ENCODE results near the gene STPG1.

The STPG1 gene

DNA sequence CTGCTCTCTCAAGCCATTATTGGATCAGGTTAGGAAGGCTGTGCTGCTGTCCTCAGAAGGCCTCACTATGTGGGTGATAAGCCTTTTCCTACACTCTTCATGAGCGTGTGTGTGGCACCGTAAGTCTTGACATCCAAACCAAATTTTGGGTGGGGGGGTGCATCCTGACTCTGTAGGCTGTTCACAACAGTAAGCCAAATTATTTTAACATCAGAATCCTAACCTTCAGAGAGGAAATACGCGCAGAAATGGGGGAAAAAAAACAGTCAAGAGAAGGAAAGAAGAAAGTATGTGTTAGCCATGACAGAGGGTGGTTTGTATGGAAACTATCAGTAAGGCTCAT is 21.0 kb downstream of the STPG1 start:
- no peak for DNase-seq

DNA sequence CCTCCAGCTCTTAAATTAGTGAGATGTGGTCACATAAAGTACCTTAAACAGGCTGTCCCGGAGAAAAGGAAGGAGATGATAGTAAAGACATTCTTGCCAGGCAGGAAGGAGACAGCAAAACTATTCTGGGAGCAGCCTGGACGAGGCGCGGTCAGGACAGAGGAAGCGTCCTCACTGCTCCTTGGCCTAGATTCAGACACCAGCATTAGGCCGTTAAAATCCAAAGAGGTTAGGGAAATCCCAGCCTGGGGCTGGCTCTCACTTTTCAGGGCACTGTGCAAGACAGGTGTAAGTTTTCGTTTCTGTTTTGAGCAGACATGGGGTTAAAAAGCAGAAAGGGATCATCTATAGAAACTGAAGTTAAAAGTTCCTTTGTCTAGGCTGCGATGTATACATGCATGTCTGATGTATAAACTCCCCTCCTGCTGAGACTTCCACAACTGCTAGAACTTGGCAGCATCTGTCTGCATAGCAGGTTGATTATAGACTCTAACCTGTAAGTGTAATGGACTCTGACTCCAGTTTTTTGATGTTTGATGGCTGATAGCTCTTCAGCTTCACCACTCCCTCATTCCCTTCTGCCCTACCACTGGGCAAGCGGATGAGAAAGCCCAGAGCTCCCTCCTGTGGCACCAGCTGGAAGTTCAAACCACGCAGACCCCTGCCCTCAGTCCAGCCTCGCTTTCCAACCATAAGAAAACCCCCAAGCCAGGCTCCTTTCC is 21.5 kb downstream of the STPG1 start:
- peak; percentile 62 for DNase-seq

DNA sequence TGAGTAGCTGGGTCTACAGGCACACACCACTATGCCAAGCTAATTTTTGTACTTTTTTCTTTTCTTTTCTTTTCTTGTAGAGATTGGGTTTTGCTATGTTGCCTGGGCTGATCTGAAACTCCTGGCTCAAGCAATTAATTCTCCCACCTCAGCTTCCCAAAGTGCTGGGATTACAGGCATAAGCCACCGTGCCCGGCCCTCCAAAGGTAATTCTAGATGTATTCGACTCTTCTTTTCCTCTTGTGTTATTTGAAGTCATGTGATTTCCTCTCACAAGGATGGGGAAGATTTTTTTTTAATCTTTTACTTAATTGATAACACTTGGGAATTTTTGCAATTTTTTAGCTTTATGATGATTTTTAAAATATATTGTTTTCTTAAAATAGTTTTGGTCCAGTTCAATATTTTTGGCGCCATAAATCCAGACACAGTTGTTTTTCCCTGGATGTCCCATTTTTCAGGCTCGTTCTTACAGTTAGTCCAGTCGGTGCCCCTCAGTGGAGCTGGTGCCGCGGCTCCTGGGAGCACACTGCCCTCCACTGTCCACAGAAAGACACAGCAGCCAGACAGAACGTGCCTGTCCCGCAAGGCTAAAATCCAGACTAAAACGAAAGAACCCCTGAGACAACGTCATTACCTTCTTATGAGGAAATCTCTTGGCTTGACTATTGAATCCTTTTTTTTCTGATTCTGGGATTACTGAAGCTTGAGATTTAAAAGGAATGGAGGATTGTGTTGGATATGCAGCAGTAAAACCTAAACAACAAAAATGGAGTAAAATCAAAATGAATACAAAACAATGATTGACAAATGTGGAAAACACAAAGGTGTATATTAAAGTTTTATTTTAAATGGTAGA is 22.4 kb downstream of the STPG1 start:
- peak; percentile 58 for DNase-seq

DNA sequence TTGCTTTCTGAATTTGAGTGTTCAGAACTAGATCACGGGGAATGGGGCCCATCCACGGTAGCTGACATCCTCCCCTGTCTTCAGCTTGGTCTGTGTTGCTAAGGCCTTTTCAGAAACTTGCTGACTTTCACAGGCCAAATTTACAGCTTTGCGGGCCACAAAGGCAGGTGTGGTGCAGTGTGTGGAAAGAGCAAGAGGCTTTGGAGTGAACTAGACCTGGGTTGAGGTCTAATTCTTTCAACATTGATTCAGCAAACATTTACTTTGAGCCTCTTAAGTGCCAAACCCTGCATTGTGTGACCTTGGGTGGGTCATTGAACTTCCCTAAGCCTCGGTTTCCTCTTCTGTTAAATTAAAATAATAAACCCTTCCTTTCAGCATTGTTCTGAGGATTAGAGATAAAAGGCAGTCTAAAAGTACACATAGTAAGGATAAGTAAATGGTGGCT is 24.3 kb downstream of the STPG1 start:
- DNase-seq = no peak

DNA sequence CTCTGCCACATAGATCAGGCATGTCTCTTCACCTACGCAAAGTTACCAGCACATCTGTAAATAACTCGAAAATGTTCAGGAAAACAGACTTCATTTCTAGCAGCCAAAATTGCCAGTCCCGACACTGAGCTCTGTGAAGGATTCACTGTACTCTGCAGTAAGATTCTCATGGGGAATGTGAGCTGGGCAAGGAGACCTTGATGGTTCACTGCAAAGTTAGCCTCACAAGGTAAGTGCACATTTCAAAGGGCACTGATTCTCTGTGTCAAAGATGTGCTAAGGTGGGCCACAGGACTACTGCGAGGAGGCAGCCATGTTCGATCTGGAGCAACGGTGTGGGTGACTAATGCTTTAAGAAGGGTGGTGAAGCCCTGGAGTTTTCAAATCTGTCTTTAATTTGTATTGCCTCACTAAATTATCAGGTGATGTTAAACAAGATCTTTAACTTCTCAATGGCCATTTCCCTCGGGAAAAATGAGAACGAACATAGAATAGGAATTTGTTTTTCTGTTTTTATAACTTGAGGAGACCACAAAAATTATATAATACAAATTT is 25.2 kb downstream of the STPG1 start:
- no peak for DNase-seq

DNA sequence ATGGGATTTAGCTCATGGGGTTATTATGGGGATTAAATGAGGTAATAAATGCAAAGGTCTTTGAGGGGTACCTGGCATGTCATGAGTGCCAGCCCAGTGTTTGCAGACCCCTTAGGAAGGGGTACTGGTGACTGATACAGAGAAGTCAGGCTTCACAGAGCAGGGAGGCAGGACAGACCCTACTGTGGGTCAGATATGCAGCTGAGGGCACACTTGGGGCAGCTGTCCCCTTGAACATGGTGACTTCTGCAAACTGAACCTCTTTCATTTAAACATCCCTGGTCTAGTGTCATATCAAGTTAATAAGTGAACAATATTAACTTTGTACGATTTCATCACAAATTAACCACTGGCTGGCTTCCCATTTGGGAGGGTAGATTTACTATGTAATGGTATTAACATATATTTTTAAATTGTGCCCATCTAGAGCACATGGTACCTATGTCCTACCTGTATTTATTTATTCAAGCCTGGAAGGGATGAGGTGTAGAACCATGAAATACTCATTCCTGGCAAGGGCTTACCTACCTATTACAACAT is 25.9 kb downstream of the STPG1 start:
- no peak for DNase-seq

DNA sequence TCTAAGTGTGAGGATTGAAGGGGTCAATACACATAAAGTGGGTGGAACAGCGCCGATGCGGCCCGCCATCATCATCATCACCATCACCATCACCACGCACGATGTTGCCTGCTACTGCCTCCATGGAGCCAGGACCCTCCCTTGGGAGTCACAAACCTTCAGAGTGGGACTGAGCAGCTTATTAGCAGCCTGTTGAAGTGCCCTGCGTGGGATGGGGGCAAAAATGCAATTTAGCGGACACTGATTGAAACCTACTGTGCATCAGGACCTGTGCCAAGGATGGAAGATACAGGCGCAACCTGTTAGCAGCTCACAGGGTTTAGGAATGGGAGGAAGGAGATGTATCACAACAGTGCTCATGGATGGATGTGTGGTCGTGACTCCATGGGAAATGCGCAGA is 26.7 kb downstream of the STPG1 start:
- DNase-seq = no peak

DNA sequence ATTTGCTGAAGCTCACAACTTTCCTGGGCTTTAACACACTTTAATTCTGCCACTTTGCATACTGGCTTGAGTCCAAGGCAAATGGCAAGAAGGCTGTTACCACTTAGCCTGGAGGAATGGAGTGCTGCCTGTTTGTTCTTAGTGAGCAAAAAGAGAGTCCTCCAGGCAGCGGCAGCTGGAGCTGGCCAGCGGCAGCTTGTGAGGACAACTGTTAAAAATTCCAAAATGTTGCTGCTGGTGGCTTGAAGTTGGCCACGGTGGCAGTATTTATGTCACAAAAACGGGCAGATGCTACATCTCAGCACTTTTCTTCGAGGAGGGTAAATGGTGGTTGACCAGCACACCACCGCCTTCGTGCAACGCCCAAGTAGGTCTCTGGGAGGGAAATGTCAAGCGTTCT is 27.3 kb downstream of the STPG1 start:
- no peak for DNase-seq

DNA sequence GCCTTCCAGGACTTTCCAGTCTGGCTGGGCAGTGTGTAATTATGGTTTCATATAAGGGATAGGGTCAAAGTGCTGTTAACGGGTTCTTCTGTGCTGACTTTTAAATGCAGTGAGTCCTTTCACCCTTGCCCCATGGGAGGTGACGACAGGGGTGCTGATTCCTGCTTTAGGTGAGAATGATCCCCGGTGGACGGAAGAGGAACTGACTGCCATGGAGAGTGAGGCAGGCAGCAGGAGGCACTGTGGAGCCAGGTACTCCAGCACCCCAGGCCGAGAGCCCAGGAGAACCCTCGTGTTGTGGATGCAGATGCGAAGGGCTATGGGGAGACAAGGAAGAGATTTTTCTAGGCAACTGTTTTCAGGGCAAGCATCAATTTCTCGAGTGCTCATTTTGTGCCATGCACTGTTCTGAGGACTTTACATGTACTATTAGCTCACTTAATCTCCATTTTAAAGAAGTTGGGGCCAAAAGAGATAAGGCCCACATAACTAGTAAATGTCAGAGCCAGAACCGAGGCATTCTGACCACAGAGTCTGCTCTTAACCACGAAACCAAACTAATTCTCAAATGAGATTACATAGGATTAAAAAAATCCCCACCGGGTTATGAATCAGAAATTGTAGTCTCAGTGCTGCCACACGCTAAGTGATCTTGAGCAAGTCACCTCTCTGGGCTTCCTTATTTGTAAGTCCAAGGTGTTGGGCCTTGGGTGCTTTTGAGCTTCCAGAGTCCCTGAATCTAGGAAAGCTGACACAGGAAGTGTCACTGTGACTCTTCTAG is 28.2 kb downstream of the STPG1 start:
- DNase-seq = no peak

DNA sequence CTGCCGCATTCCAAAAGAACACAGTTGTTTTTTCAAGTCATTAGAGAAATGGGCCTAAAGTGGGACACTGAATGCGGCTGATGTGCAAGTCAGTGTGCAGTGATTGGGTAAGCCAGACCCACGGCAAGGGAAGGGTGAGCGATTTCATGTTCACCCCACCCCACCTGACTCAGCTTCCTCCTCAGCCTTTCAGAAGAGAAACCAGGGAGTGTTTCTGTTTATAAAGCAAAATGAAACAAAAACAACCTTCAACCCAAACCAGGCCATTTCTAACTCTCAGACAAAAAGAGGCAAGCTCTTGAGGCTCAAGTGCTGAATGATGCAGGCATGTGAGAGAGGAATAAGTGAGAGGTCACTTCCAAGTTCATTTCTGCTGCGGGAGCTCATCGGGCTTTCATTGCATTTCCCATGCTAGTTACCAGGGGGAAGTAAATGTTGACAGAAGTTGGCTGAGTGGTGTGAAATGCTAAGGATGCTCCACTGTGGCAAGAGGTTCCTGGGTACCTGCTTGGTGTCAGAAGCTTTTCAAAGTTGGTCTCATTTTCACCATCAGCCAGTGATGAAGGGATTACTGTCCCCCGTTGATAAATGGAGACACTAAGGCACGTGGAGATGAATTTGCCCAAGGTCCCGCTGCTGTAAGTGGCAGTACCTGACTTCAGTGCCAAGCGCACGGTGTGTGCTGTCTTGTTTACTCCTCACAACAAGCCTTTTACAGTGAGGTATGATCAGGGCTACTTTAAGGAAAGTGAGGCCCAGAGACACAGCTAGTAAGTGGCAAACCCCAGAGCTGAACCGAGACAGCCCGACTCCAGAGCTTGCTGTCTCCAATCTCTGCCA is 29.1 kb downstream of the STPG1 start:
- no peak for DNase-seq

DNA sequence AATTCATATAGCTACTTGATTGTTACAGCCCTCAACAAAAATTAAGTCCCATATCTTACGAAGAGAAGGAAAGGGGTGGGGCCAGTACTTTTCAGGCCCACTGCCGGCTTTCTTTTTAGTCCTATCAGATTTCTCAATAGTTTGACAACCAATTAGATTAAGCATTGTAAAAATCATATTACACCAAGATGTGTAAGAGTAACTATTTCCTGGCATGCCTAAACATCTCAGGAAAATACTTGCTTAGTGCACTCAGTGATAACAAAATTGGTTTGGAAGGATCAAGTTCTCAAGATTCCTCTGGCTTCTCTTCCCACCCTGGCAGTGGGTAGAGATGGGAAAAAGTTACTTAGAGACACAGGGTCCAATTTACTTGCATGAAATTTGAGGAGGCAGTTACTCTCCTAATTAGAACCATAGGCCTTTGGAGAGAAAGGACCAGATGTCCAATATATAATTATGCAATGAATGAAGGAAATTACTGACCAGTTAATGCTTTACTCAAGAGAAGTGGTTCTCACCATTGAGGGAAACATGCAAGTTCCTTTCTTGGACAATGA is 30.1 kb downstream of the STPG1 start:
- no peak for DNase-seq

DNA sequence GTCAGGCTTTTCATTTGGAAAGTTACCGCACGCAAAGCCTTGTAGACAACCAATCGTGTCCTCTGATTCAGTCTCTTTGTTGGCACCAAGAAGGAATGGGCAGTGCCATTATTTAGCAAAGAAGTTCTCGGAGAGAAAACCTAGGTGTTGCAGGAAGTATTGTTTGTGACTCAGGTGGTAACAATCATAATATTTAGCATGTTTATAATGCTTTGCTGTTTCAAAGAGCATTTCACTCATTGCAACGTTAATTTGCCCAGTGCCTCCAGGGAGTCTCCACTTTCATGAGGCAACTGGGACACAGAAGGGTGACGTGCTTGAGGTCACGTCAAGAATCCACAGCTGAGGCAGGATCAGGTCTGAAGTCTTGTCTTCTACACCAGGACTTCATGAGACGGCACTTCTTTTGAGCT is 31.4 kb downstream of the STPG1 start:
- DNase-seq = no peak

DNA sequence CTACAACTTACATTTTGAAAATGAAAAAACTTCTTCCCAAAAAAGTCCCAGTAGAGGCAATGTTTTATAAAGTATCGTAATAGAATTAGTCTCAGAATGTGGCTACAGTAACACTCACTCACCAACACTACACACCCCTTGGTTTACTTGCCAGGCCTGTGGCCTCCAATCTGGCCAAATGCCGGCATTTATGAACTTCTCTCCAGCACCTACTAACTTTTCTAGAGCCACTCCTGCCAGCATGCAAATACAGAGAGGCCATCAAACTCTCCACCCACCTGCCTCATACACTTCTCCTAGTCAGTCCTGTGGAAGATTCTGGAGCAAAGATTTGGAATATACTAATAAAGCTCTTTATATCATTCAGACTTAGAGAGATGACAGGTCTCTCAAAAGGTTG is 32.3 kb downstream of the STPG1 start:
- no peak for DNase-seq

DNA sequence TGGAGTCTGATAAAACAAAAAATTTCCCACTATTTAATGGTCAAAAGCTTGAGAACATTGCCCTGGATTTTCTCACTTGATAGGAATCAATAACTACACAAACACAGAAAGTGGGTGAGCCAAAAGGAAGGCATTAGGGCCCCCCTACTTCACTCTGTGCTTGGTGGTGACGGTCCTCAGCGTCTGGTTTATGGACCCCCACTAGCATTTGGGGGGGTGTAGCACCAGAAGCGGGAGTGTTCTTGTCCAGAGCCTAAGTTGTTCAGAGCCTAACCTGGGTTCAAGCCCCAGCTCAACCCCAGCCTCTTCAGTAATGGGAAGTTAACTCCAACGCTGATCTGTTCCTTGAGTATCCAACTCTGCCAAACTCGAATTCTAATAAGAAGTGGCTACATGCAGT is 33.1 kb downstream of the STPG1 start:
- DNase-seq = no peak

DNA sequence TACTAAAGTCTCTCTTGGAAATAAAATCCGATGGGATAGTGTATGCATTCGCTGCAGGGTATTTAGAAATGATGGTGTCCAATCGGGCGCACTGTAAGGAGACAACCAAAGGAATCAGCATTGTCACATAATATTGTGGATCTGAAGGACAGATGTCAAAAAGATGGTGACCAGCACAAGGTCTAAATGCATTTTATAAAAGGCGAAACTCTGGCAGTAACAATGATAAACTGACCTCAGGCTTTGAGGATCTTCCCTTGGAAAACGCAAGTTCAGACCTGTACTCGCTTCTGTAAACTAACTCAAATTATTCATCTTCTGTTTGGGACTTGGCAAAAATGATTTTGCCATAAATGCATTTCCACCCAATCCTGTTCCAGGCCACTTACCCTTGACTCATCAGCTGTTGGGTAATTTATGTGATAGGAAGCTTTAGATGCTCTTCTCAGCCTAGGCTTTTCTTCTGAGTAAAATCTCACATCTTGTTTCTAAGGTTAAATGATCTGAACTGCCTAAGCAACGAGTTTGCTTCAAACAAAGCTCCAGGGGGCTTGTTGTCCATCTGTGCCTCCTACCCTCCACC is 33.8 kb downstream of the STPG1 start:
- no peak for DNase-seq

DNA sequence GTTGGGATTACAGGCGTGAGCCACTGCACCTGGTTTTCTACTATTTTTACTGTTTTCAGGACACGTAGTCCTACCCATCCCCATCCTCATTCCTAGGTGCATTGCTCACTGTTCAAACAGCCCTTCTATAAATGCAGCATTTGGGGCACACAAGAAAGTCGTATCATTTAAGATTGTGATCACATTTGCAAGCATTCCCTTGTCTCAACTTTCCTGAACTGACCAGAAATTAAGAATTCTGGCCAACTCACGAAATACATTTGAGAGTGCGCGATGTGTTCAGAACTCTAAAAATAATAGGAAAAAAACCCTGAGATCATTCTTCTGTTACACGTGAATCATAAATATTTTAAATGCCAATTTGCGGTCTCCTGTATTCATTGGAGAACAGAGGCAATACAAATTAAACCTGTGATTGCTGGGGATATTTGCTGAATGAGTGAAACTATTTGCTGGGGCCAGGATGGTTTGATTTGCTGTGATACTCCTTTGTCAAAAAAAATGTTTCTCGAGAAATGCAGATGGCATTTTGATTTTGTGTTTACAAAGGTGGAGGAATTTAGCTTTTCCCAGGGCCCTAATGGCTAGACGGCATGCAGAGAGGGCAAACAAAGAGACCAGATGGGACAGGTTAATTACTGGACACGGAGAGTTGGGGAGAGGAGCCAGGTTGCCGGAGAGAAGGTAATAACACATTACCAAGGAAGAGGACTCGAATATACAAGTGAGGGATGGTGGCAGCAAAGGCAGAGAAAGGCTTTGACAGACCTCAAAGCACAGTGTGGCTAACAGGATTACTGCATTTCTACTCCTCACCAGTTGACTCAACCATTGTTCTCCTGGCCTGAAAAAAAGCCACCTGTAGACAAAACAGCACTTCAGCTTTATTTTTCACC is 38.4 kb downstream of the STPG1 start:
- DNase-seq = no peak

DNA sequence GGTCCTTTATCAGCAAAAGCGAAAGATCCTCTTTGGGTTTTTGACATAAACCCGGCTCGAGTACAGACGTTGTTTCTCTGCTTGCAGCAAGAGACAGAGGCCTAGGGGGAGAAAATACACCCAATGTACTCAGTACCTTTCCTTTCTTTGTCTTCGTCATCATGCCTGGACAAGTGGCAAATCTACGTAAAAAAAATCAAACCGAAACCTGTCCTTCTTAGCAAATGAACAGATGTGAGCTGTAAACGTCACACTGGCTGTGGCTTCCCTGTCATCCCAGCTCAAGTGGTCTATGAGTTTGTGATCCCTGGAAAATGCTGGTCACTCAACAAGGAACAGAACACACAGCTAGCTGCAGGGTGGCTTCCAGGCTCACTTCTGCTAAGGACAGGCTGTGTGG is 39.9 kb downstream of the STPG1 start:
- DNase-seq = no peak

DNA sequence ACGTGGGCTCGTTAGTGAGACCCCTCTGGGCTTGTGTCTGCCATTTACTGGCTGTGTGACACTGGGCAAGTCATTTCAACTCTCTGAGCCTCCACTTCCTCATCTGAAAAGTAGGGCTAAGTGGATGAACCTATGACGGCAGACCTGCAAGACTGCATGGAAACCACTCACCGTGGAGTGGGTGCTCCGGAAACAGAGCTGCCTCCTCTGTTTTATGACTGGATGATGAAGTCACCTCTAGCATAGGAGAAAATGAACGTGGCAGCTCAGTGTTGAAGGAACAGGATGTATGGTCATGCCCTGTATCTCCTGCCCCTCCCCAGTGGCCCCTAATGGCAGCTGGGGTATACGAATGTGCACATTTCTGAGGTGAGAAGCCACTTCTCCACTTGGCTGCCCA is 40.5 kb downstream of the STPG1 start:
- DNase-seq = no peak

DNA sequence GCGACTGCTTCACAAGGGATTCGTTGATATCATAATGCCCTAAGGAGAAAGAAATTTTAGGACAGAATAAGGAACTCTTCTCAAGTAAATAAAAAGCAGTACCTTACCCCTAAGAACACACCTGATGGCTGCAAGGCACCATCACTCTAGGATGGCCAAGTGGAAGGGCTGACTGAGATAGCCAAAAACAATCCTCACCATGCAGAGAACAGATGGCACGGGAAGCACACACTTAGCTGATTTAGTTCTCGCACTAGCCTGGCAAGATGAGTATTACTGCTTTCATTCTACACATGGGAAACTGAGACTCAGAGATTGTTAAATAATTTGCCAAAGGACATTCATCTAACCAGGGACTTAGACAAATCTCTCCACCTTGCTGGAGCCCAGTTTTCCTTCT is 43.8 kb downstream of the STPG1 start:
- DNase-seq = no peak

DNA sequence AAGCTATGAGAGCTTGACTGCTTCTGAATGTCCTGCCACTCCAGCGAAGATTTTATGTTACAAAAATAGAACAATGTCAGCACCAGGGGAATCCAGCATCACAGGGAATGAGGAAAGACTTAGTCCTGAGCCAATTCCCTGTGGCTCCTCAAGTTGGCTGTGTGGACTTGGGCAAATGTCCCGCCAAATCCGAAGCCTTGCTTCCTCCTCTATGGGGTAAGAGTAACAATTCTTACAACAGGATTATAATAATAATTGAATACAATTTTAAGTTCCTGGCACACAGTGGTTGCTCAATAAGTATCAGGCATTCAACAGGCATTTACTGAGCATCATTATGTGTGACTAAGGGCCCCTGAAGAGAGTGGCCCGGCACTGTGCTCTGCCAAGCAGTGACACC is 44.4 kb downstream of the STPG1 start:
- DNase-seq = no peak

Measured in stimulated activated CD4-positive, alpha-beta T cell treated with anti-CD3 and anti-CD28 coated beads, Interleukin-12 subunit alpha, Interleukin-12 subunit beta, amount 100 ng/mL, for 4 hours (primary cell).